ENCODE results near the gene SULT1C4. TPM values are rescaled to one million over a fixed set of nuclear protein-coding genes. Genes with fewer than 3 reads are reported as not detected.

The SULT1C4 gene
- total RNA-seq, 1 donor from 2014 or later: not detected

- Mint-ChIP-seq H3K27me3 (ENCODE audit: low read depth) (peaks cover 6% of the 10 kb centered on the region), H3K36me3 (ENCODE audit: low read depth) (no peaks in the 10 kb centered on the region), H3K27ac (no peak overlapping the region), H3K4me1 (ENCODE audit: low read depth) (peaks cover 4% of the 10 kb centered on the region), H3K9me3 (no peaks in the 10 kb centered on the region), H3K4me3 (ENCODE audit: low read depth) (no peak overlapping the region)
- DNase-seq (ENCODE audit: low spot score): no peak
- intact Hi-C loops (cut with micrococcal nuclease): no loop called here
Measured at GRCh38 chr2:108383146-108383830, 5.5 kb downstream of the SULT1C4 start.

GRCh38 chr2:108384662-108385393, 7.1 kb downstream of the SULT1C4 start:
- H3K4me3 Mint-ChIP-seq (ENCODE audit: low read depth): no peak overlapping the region
- intact Hi-C loops (cut with micrococcal nuclease): no loop called here
- DNase-seq (ENCODE audit: low spot score): no peak
- no peaks in the 10 kb centered on the region for H3K36me3 Mint-ChIP-seq (ENCODE audit: low read depth)
- no peaks in the 10 kb centered on the region for H3K9me3 Mint-ChIP-seq
- H3K4me1 Mint-ChIP-seq (ENCODE audit: low read depth): no peaks in the 10 kb centered on the region
- H3K27me3 Mint-ChIP-seq (ENCODE audit: low read depth): peaks cover 5% of the 10 kb centered on the region
- H3K27ac Mint-ChIP-seq: no peak overlapping the region

- H3K27me3 Mint-ChIP-seq (ENCODE audit: low read depth): peaks cover 4% of the 10 kb centered on the region
- no peaks in the 10 kb centered on the region for H3K9me3 Mint-ChIP-seq
- H3K4me3 Mint-ChIP-seq (ENCODE audit: low read depth): no peak overlapping the region
- H3K4me1 Mint-ChIP-seq (ENCODE audit: low read depth): no peaks in the 10 kb centered on the region
- DNase-seq (ENCODE audit: low spot score): no peak
- H3K36me3 Mint-ChIP-seq (ENCODE audit: low read depth): no peaks in the 10 kb centered on the region
- intact Hi-C loops (cut with micrococcal nuclease): no loop called here
- no peak overlapping the region for H3K27ac Mint-ChIP-seq
Measured at GRCh38 chr2:108385411-108386071, 7.8 kb downstream of the SULT1C4 start.

- Mint-ChIP-seq H3K36me3 (ENCODE audit: low read depth) (peaks cover 2% of the 10 kb centered on the region), H3K9me3 (peaks cover 9% of the 10 kb centered on the region), H3K4me1 (ENCODE audit: low read depth) (no peaks in the 10 kb centered on the region), H3K4me3 (ENCODE audit: low read depth) (no peak overlapping the region), H3K27me3 (ENCODE audit: low read depth) (peaks cover 4% of the 10 kb centered on the region), H3K27ac (no peak overlapping the region)
- intact Hi-C loops (cut with micrococcal nuclease): no loop called here
- no peak for DNase-seq (ENCODE audit: low spot score)
Measured at GRCh38 chr2:108388045-108388444, 10.3 kb downstream of the SULT1C4 start.

- peaks cover 3% of the 10 kb centered on the region for H3K36me3 Mint-ChIP-seq (ENCODE audit: low read depth)
Measured at GRCh38 chr2:108390340-108390739, 12.6 kb downstream of the SULT1C4 start.

GRCh38 chr2:108392029-108392428, 14.3 kb downstream of the SULT1C4 start:
- Mint-ChIP-seq H3K36me3 (ENCODE audit: low read depth) (peaks cover 3% of the 10 kb centered on the region), H3K4me1 (ENCODE audit: low read depth) (no peaks in the 10 kb centered on the region), H3K27me3 (ENCODE audit: low read depth) (peaks cover 3% of the 10 kb centered on the region), H3K4me3 (ENCODE audit: low read depth) (no peak overlapping the region), H3K27ac (no peak overlapping the region), H3K9me3 (peaks cover 12% of the 10 kb centered on the region)
- intact Hi-C loops (cut with micrococcal nuclease): no loop called here
- DNase-seq (ENCODE audit: low spot score): no peak

More at GRCh38 chr2:108390340-108390739, 12.6 kb downstream of the SULT1C4 start:
- Mint-ChIP-seq H3K27ac (no peak overlapping the region), H3K4me3 (ENCODE audit: low read depth) (no peak overlapping the region), H3K4me1 (ENCODE audit: low read depth) (no peaks in the 10 kb centered on the region), H3K9me3 (peaks cover 12% of the 10 kb centered on the region), H3K27me3 (ENCODE audit: low read depth) (peaks cover 4% of the 10 kb centered on the region)
- intact Hi-C loops (cut with micrococcal nuclease): no loop called here
- DNase-seq (ENCODE audit: low spot score): no peak

GRCh38 chr2:108393197-108393596, 15.4 kb downstream of the SULT1C4 start:
- peaks cover 14% of the 10 kb centered on the region for H3K9me3 Mint-ChIP-seq
- intact Hi-C loops (cut with micrococcal nuclease): no loop called here
- DNase-seq (ENCODE audit: low spot score): no peak
- H3K4me3 Mint-ChIP-seq (ENCODE audit: low read depth): no peak overlapping the region
- H3K27ac Mint-ChIP-seq: no peak overlapping the region
- H3K36me3 Mint-ChIP-seq (ENCODE audit: low read depth): peaks cover 3% of the 10 kb centered on the region
- peaks cover 2% of the 10 kb centered on the region for H3K27me3 Mint-ChIP-seq (ENCODE audit: low read depth)
- H3K4me1 Mint-ChIP-seq (ENCODE audit: low read depth): no peaks in the 10 kb centered on the region

- H3K9me3 Mint-ChIP-seq: peaks cover 24% of the 10 kb centered on the region
- peaks cover 3% of the 10 kb centered on the region for H3K36me3 Mint-ChIP-seq (ENCODE audit: low read depth)
- DNase-seq (ENCODE audit: low spot score): no peak
- H3K27me3 Mint-ChIP-seq (ENCODE audit: low read depth): no peaks in the 10 kb centered on the region
- intact Hi-C loops (cut with micrococcal nuclease): no loop called here
- no peak overlapping the region for H3K4me3 Mint-ChIP-seq (ENCODE audit: low read depth)
- H3K4me1 Mint-ChIP-seq (ENCODE audit: low read depth): no peaks in the 10 kb centered on the region
- no peak overlapping the region for H3K27ac Mint-ChIP-seq
Measured at GRCh38 chr2:108395155-108395554, 17.4 kb downstream of the SULT1C4 start.

GRCh38 chr2:108396845-108397244, 19.1 kb downstream of the SULT1C4 start:
- H3K4me1 Mint-ChIP-seq (ENCODE audit: low read depth): no peaks in the 10 kb centered on the region
- H3K27ac Mint-ChIP-seq: no peak overlapping the region
- peaks cover 28% of the 10 kb centered on the region for H3K9me3 Mint-ChIP-seq
- no peak overlapping the region for H3K4me3 Mint-ChIP-seq (ENCODE audit: low read depth)
- DNase-seq (ENCODE audit: low spot score): no peak
- no peaks in the 10 kb centered on the region for H3K27me3 Mint-ChIP-seq (ENCODE audit: low read depth)
- H3K36me3 Mint-ChIP-seq (ENCODE audit: low read depth): peaks cover 3% of the 10 kb centered on the region
- intact Hi-C loops (cut with micrococcal nuclease): no loop called here

- H3K4me1 Mint-ChIP-seq (ENCODE audit: low read depth): no peaks in the 10 kb centered on the region
- H3K36me3 Mint-ChIP-seq (ENCODE audit: low read depth): no peaks in the 10 kb centered on the region
- no peak overlapping the region for H3K27ac Mint-ChIP-seq
- DNase-seq (ENCODE audit: low spot score): no peak
- intact Hi-C loops (cut with micrococcal nuclease): no loop called here
- no peaks in the 10 kb centered on the region for H3K27me3 Mint-ChIP-seq (ENCODE audit: low read depth)
- H3K9me3 Mint-ChIP-seq: peaks cover 16% of the 10 kb centered on the region
- no peak overlapping the region for H3K4me3 Mint-ChIP-seq (ENCODE audit: low read depth)
Measured at GRCh38 chr2:108399479-108399878, 21.7 kb downstream of the SULT1C4 start.

GRCh38 chr2:108401800-108402199, 24.0 kb downstream of the SULT1C4 start:
- Mint-ChIP-seq H3K27ac (no peak overlapping the region), H3K36me3 (ENCODE audit: low read depth) (no peaks in the 10 kb centered on the region), H3K27me3 (ENCODE audit: low read depth) (no peaks in the 10 kb centered on the region), H3K9me3 (peaks cover 29% of the 10 kb centered on the region), H3K4me1 (ENCODE audit: low read depth) (no peaks in the 10 kb centered on the region), H3K4me3 (ENCODE audit: low read depth) (no peak overlapping the region)
- intact Hi-C loops (cut with micrococcal nuclease): no loop called here
- DNase-seq (ENCODE audit: low spot score): no peak

GRCh38 chr2:108403494-108403893, 25.7 kb downstream of the SULT1C4 start:
- peaks cover 25% of the 10 kb centered on the region for H3K9me3 Mint-ChIP-seq
- H3K36me3 Mint-ChIP-seq (ENCODE audit: low read depth): no peaks in the 10 kb centered on the region

More at GRCh38 chr2:108403494-108403893, 25.7 kb downstream of the SULT1C4 start:
- Mint-ChIP-seq H3K4me1 (ENCODE audit: low read depth) (no peaks in the 10 kb centered on the region), H3K27me3 (ENCODE audit: low read depth) (no peaks in the 10 kb centered on the region), H3K27ac (no peak overlapping the region), H3K4me3 (ENCODE audit: low read depth) (no peak overlapping the region)
- intact Hi-C loops (cut with micrococcal nuclease): no loop called here
- no peak for DNase-seq (ENCODE audit: low spot score)
